Lung (tissue), 12 donors: ENCODE data around the gene APLN. TPM values are rescaled to one million over a fixed set of nuclear protein-coding genes. Genes with fewer than 3 reads are reported as not detected.

Experiments
- ATAC-seq: fragments of 200-7000 bp; cut with Tn5 transposase; one replicate; pipeline ENCODE4 v1.9.1; 2020; ENCODE audit warnings: moderate number of reproducible peaks; ENCODE audit not compliant: insufficient read depth, low FRiP score
- DNase-seq, 3 donors: peaks; one replicate each; pipeline ENCODE4 v3.0.0-alpha.2; 2013 to 2017
- H3K27ac ChIP-seq, 2 donors: one replicate each; pipeline ENCODE4 v1.5.1; 2013; ENCODE audit warnings: mild to moderate bottlenecking in 2 of 2, moderate library complexity in 2 of 2, control low read depth in 1 of 2, inconsistent platforms in 1 of 2, low read depth in 1 of 2, low read length in 1 of 2
- H3K27me3 ChIP-seq, 3 donors: one replicate each; pipeline ENCODE4 v1.5.1; 2013; ENCODE audit warnings: low read length in 2 of 3; ENCODE audit not compliant: control insufficient read depth in 3 of 3, insufficient read depth in 3 of 3
- H3K36me3 ChIP-seq, 4 donors: one replicate each; pipeline ENCODE4 v1.5.1; 2013; ENCODE audit warnings: low read length in 4 of 4, mild to moderate bottlenecking in 1 of 4, moderate library complexity in 1 of 4; ENCODE audit not compliant: control insufficient read depth in 4 of 4, insufficient read depth in 4 of 4
- H3K4me1 ChIP-seq, 5 donors: one replicate each; pipeline ENCODE4 v1.5.1; 2013; ENCODE audit warnings: low read length in 5 of 5, mild to moderate bottlenecking in 2 of 5, moderate library complexity in 1 of 5; ENCODE audit not compliant: control insufficient read depth in 5 of 5, insufficient read depth in 5 of 5
- H3K4me3 ChIP-seq: one replicate; pipeline ENCODE4 v1.5.1; 2013; ENCODE audit warnings: mild to moderate bottlenecking, control low read depth, moderate library complexity
- H3K9ac ChIP-seq, 2 donors: one replicate each; pipeline ENCODE4 v1.5.1; 2013; ENCODE audit warnings: low read length in 2 of 2, control low read depth in 1 of 2; ENCODE audit not compliant: insufficient read depth in 1 of 2
- H3K9me3 ChIP-seq, 4 donors: one replicate each; pipeline ENCODE4 v1.5.1; 2013; ENCODE audit warnings: low read length in 3 of 4, mild to moderate bottlenecking in 1 of 4, moderate library complexity in 1 of 4; ENCODE audit not compliant: control insufficient read depth in 4 of 4, insufficient read depth in 3 of 4
- CTCF ChIP-seq: IDR thresholded peaks from 2 replicates; pipeline ENCODE4 v1.5.1; 2012; ENCODE audit warnings: mild to moderate bottlenecking; ENCODE audit errors: control extremely low read depth, extremely low read depth
- WGBS, 2 donors: extraction: QIAGEN DNeasy Blood & Tissue Kit; methylation state at CpG; one replicate each; pipeline ENCODE4 v1.1.7; 2013; 5-methylcytosine and 5-hydroxymethylcytosine counted together
- polyA plus RNA-seq, 2 donors: library from polyadenylated mRNA; stranded (reverse); fragments of 200-250 nt; gene quantifications; one replicate each; pipeline ENCODE4 v1.2.1, GENCODE V29; 2013
- total RNA-seq, 2 donors: library from RNA; depleted of rRNA in 1 of 2; stranded (reverse); fragments of >200 nt in 1 of 2; gene quantifications; one replicate each; pipeline ENCODE4 v1.2.1, GENCODE V29; 2014 to 2021
- donor health status: control.
- donor health status: control.
- donor health status: Bipolar disorder and iron deficiency.
- donor health status: healthy.
- donor health status: DM: yes; HTN: yes; CAD: no.

APLN gene
- total and polyA plus RNA-seq, 4 donors, result 1.8 to 10.4 (median 5.7) TPM

GRCh38 chrX:129634541-129634940 lies 20.2 kb downstream of the APLN start:
- ATAC-seq (no peak), DNase-seq (no peak)
- Histone ChIP-seq H3K36me3 (no peaks in the 10 kb centered on the region), H3K27ac (no peak overlapping the region), H3K9me3 (peaks cover 0 to 5% (median 0%) of the 10 kb centered on the region in 4 donors), H3K9ac (no peak overlapping the region), H3K27me3 (peaks cover 0 to 7% (median 4%) of the 10 kb centered on the region in 3 donors), H3K4me1 (peaks cover 0 to 4% (median 0%) of the 10 kb centered on the region in 5 donors), H3K4me3 (no peak overlapping the region)
- no peak for TF ChIP-seq CTCF
- WGBS, 2 donors, result 66 to 87% methylated on average over 7 of the region's 7 CpGs

- H3K27me3 ChIP-seq, result peaks cover 0 to 7% (median 4%) of the 10 kb centered on the region in 3 donors
- no peak overlapping the region for H3K9ac ChIP-seq
- ATAC-seq (no peak), DNase-seq (no peak)
- peaks cover 0 to 4% (median 0%) of the 10 kb centered on the region in 5 donors for H3K4me1 ChIP-seq
- peaks cover 0 to 5% (median 0%) of the 10 kb centered on the region in 4 donors for H3K9me3 ChIP-seq
- H3K4me3 ChIP-seq, result no peak overlapping the region
- no peaks in the 10 kb centered on the region for H3K36me3 ChIP-seq
- H3K27ac ChIP-seq, result no peak overlapping the region
- no peak for TF ChIP-seq CTCF
- 66 to 87% methylated on average over 7 of the region's 7 CpGs for WGBS, 2 donors
Observed at GRCh38 chrX:129632443-129632842, 22.3 kb downstream of the APLN start.

GRCh38 chrX:129631849-129632248 lies 22.9 kb downstream of the APLN start:
- Histone ChIP-seq H3K36me3 (no peaks in the 10 kb centered on the region), H3K4me1 (peaks cover 0 to 4% (median 0%) of the 10 kb centered on the region in 5 donors), H3K27ac (no peak overlapping the region), H3K27me3 (peaks cover 0 to 7% (median 4%) of the 10 kb centered on the region in 3 donors), H3K9ac (no peak overlapping the region), H3K9me3 (peaks cover 0 to 5% (median 0%) of the 10 kb centered on the region in 4 donors), H3K4me3 (no peak overlapping the region)
- WGBS, 2 donors, result 80 to 94% methylated on average over 5 of the region's 5 CpGs
- TF ChIP-seq CTCF, result no peak
- DNase-seq (no peak), ATAC-seq (no peak)

- WGBS, 2 donors, result 79 to 84% methylated on average over 7 of the region's 7 CpGs
- peaks cover 0 to 3% (median 0%) of the 10 kb centered on the region in 3 donors for H3K27me3 ChIP-seq
- peaks cover 0 to 5% (median 0%) of the 10 kb centered on the region in 4 donors for H3K9me3 ChIP-seq
- no peaks in the 10 kb centered on the region for H3K36me3 ChIP-seq
- ATAC-seq (no peak), DNase-seq (peak in 2 of 3 donors; percentile 32 to 53)
- no peak overlapping the region for H3K4me3 ChIP-seq
- no peak overlapping the region for H3K9ac ChIP-seq
- no peak for TF ChIP-seq CTCF
- no peak overlapping the region for H3K27ac ChIP-seq
- H3K4me1 ChIP-seq, result peaks cover 0 to 4% (median 0%) of the 10 kb centered on the region in 5 donors
Observed at GRCh38 chrX:129629837-129630236, 24.9 kb downstream of the APLN start.
